Ishikawa (cell line): Measurements from ENCODE around the gene COX4I1.

Source experiments
- CREB1 ChIP-seq: IDR thresholded peaks from 2 replicates; pipeline ENCODE4 v1.6.1; 2012; ENCODE audit warnings: low read depth
- REST ChIP-seq: IDR thresholded peaks from 2 replicates; pipeline ENCODE4 v1.6.1; 2012; ENCODE audit warnings: low read depth, mild to moderate bottlenecking

DNA sequence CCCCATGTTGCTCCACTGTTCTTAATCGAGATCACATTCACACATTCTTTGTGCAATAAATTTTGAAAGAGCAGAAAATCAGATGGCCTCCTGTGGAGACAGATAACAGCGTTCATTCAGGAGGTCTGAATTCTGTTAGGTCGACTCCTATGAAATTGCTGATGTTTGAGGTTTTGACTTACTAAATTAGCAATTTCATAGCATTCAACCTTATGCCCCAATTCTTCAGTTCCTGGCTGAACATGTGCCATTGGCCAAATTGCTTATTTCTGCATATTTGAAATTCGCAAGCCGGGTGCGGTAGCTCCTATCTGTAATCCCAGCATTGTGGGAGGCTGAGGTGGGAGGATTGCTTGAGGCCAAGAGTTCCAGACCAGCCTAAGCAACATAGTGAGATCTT, 26.5 kb upstream of the COX4I1 start:
- TF ChIP-seq REST = no peak
- TF ChIP-seq CREB1 = no peak
